Measurements from ENCODE around the gene RYR2.

DNA sequence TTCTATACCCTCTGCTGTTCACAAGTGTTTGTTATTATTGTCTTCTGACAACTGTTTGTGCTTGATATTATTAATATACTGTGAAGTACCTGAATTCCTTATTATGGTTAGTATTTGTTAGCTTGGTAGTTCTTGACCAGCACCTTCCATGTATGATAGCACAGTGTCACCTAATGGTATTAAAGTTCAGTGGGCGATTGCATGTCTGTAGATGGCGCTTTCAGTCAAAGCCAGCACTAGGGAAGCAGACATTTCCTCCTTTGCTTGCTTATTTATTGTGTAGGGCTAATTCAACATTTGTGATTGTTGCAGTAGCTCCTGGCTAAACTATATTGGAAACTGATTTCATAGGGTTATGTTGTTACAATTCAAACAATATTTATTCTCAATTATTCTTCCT is 630.8 kb downstream of the RYR2 start:
- TF ChIP-seq, protein P1, sequence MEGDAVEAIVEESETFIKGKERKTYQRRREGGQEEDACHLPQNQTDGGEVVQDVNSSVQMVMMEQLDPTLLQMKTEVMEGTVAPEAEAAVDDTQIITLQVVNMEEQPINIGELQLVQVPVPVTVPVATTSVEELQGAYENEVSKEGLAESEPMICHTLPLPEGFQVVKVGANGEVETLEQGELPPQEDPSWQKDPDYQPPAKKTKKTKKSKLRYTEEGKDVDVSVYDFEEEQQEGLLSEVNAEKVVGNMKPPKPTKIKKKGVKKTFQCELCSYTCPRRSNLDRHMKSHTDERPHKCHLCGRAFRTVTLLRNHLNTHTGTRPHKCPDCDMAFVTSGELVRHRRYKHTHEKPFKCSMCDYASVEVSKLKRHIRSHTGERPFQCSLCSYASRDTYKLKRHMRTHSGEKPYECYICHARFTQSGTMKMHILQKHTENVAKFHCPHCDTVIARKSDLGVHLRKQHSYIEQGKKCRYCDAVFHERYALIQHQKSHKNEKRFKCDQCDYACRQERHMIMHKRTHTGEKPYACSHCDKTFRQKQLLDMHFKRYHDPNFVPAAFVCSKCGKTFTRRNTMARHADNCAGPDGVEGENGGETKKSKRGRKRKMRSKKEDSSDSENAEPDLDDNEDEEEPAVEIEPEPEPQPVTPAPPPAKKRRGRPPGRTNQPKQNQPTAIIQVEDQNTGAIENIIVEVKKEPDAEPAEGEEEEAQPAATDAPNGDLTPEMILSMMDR (IDR thresholded peaks at IDR 0.05), result no peak
- TF ChIP-seq EP300 (IDR thresholded peaks at IDR 0.05) (no peak), POLR2A (IDR thresholded peaks at IDR 0.05) (no peak)
